HCT116 (cell line): ENCODE data around the gene VIPR2. TPM values are rescaled to one million over a fixed set of nuclear protein-coding genes. Genes with fewer than 3 reads are reported as not detected.

Experiments
- ATAC-seq: fragments of 200-7000 bp; cut with Tn5 transposase; 2 replicates; pipeline ENCODE4 v1.9.1; 2020; ENCODE audit warnings: mild to moderate bottlenecking, moderate library complexity
- BruUV-seq: library from RNA; stranded (reverse); fragments of 400-500 nt; replicated peaks from 2 replicates; lab custom pipeline; 2021; lab: Mats Ljungman, UMichigan
- CTCF ChIA-PET: fragments of 300-600 bp; sonication (Branson Sonifier 250); formaldehyde crosslinking; loops from one replicate; lab custom pipeline; 2021; ENCODE audit warnings: antibody characterized with exemption; lab: Charles Lee
- POLR2A ChIA-PET: fragments of 300-600, 350-600 bp; sonication (Branson Sonifier 250); formaldehyde crosslinking; loops from one replicate; lab custom pipeline; 2021; ENCODE audit warnings: antibody characterized with exemption; lab: Charles Lee
- RAD21 ChIA-PET, 2 experiments: fragments of 300-600 bp; sonication (Branson Sonifier 250); formaldehyde crosslinking; loops; one replicate each; lab custom pipeline; 2023; ENCODE audit warnings: low total read pairs in 2 of 2; ENCODE audit not compliant: uncharacterized antibody in 2 of 2, unreplicated experiment in 2 of 2, low non-redundant PET in 1 of 2; lab: Charles Lee
- DNase-seq: peaks from one replicate; pipeline ENCODE4 v3.0.0-alpha.2; 2010; ENCODE audit warnings: low read depth, low spot score
- H2AFZ ChIP-seq: fragments of 200-600 bp; shearing (Covaris generic), sonication (generic); 2 replicates; pipeline ENCODE4 v1.6.1; 2017; ENCODE audit warnings: low read depth, mixed run types, mixed read lengths, antibody characterized with exemption, low read length; ENCODE audit not compliant: poor library complexity, severe bottlenecking
- H3K27ac ChIP-seq: 2 replicates; pipeline ENCODE4 v1.5.1; 2012; ENCODE audit warnings: low read depth, low read length
- H3K27me3 ChIP-seq: fragments of 200-600 bp; sonication (generic); 2 replicates; pipeline ENCODE4 v1.6.1; 2016; ENCODE audit warnings: mixed run types, low read length, mixed read lengths; ENCODE audit not compliant: insufficient read depth
- H3K36me3 ChIP-seq, 2 experiments: fragments of 200-500 bp in 1 of 2; fragments of 200-600 bp in 1 of 2; sonication (Bioruptor generic) in 1 of 2; sonication (generic) in 1 of 2; 2 replicates each; pipeline versions ENCODE4 v1.5.1 to v1.6.1; 2014 to 2016; ENCODE audit warnings: low read length in 2 of 2, inconsistent platforms in 1 of 2, mixed read lengths in 1 of 2, mixed run types in 1 of 2; ENCODE audit not compliant: insufficient read depth in 2 of 2, control insufficient read depth in 1 of 2
- H3K4me1 ChIP-seq, 2 experiments: fragments of 200-600 bp in 1 of 2; sonication (generic) in 1 of 2; 2 replicates each; pipeline versions ENCODE4 v1.5.1 to v1.6.1; 2012 to 2017; ENCODE audit warnings: low read length in 2 of 2, inconsistent platforms in 1 of 2, mild to moderate bottlenecking in 1 of 2, mixed read lengths in 1 of 2, mixed run types in 1 of 2, moderate library complexity in 1 of 2; ENCODE audit not compliant: insufficient read depth in 2 of 2, control insufficient read depth in 1 of 2
- H3K4me2 ChIP-seq: fragments of 200-600 bp; sonication (generic); 2 replicates; pipeline ENCODE4 v1.6.1; 2017; ENCODE audit warnings: mixed run types, low read length, mixed read lengths
- H3K4me3 ChIP-seq, 2 experiments: fragments of 200-600 bp in 1 of 2; sonication (generic) in 1 of 2; replicated peaks in 1 of 2; 2 replicates each; pipeline ENCODE4 v1.5.1; 2011 to 2016; ENCODE audit warnings: low read length in 2 of 2, control low read depth in 1 of 2, low read depth in 1 of 2, mild to moderate bottlenecking in 1 of 2, mixed read lengths in 1 of 2, mixed run types in 1 of 2
- H3K79me2 ChIP-seq: fragments of 200-600 bp; sonication (generic); 2 replicates; pipeline ENCODE4 v1.6.1; 2017; ENCODE audit warnings: mild to moderate bottlenecking, mixed run types, low read length, moderate library complexity, mixed read lengths; ENCODE audit not compliant: insufficient read depth
- H3K9ac ChIP-seq: fragments of 200-600 bp; sonication (generic); 2 replicates; pipeline ENCODE4 v1.6.1; 2016; ENCODE audit warnings: low read length, mixed read lengths
- H3K9me2 ChIP-seq: fragments of 200-600 bp; sonication (generic), shearing (Covaris generic); 2 replicates; pipeline ENCODE4 v1.6.1; 2017; ENCODE audit warnings: mixed run types, mild to moderate bottlenecking, moderate library complexity; ENCODE audit not compliant: insufficient read depth
- H3K9me3 ChIP-seq, 2 experiments: fragments of 200-500 bp in 1 of 2; fragments of 200-600 bp in 1 of 2; sonication (Bioruptor generic) in 1 of 2; sonication (generic) in 1 of 2; 2 replicates each; pipeline ENCODE4 v1.6.1; 2014 to 2017; ENCODE audit warnings: low read length in 2 of 2, mixed read lengths in 2 of 2, inconsistent platforms in 1 of 2, low read depth in 1 of 2, mild to moderate bottlenecking in 1 of 2, mixed run types in 1 of 2, moderate library complexity in 1 of 2; ENCODE audit not compliant: control insufficient read depth in 1 of 2, insufficient read depth in 1 of 2
- H4K20me1 ChIP-seq: fragments of 200-600 bp; sonication (generic), shearing (Covaris generic); 2 replicates; pipeline ENCODE4 v1.6.1; 2017; ENCODE audit warnings: mixed run types, mild to moderate bottlenecking, moderate library complexity; ENCODE audit not compliant: insufficient read depth
- CBX3 ChIP-seq: IDR thresholded peaks from 2 replicates; pipeline ENCODE4 v1.6.1; 2012; ENCODE audit warnings: low read depth
- EGR1 ChIP-seq: IDR thresholded peaks from 2 replicates; pipeline ENCODE4 v1.6.1; 2012; ENCODE audit warnings: low read depth
- EZH2 ChIP-seq: fragments of 200-600 bp; sonication (generic); IDR thresholded peaks from 2 replicates; pipeline ENCODE4 v1.6.1; 2017; ENCODE audit warnings: antibody characterized with exemption, mixed run types
- EZH2phosphoT487 ChIP-seq: fragments of 200-600 bp; IDR thresholded peaks from 2 replicates; pipeline ENCODE4 v1.6.1; 2018; ENCODE audit warnings: antibody characterized with exemption, borderline replicate concordance
- FOSL1 ChIP-seq: IDR thresholded peaks from 2 replicates; pipeline ENCODE4 v1.6.1; 2012; ENCODE audit warnings: low read depth
- POLR2A ChIP-seq: IDR thresholded peaks from 2 replicates; pipeline ENCODE4 v1.7.0; 2011; ENCODE audit warnings: borderline replicate concordance; ENCODE audit not compliant: insufficient read depth, insufficient read length; ENCODE audit errors: extremely low read depth
- SIN3A ChIP-seq: IDR thresholded peaks from 2 replicates; pipeline ENCODE4 v1.6.1; 2012; ENCODE audit warnings: low read depth
- ZFX ChIP-seq: fragments of 450-650 bp; IDR thresholded peaks from 2 replicates; pipeline ENCODE4 v1.6.1; 2017
- intact Hi-C: fragments of 100-400 bp; cut with micrococcal nuclease; formaldehyde crosslinking; loops from 2 replicates; pipeline ENCODE4 v1.10.0; 2022
- total RNA-seq: library from RNA; stranded (reverse); gene quantifications from one replicate; pipeline ENCODE4 v1.2.1, GENCODE V29; 2021; ENCODE audit not compliant: unreplicated experiment

VIPR2 gene
- total RNA-seq, 1 experiment from 2014 or later: 0.10 TPM

DNA sequence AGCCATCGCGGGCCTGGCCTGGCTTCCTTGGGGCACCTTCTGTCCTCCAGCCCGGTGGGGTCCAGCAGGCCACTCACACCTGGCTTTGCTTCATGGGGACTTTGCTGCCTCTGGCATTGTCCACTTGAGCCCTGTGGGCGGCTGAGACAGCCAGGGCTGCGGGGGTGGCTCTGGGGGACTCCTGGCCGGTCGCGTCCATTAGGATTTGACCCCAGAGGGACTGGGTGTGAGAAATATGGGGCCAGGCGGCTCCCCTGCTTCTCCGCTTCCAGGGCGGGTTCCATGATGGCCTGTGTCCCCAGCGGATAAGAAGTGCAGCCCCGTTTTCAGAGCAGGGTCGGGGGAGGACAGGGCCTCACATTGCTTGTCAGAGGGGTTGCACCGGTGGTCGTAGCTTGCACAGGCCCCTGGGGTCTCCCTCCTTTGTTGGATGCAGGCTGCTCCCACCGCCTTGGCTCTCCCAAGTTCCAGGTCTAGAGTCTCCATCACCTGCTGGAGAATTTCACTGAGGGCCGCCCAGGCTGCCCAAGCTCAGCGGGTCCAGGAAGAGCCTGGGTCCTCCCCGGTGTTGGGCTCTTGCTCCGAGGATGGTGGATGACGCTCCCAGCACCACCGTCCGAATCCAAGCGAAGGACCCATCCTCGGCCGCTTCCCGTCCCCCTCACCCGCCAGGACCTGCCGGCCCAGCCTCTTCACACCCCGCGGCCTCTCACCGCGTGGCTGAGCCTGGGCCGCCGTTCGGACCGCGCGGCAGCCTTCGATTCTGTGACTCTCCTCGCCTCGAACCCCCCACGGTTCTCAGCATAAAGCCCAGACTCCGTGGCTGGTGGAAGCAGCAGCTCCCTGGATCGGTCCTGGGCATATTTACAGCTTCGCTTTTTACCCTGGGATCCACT is 148.2 kb downstream of the VIPR2 start (continued):
- TF ChIP-seq FOSL1 (no peak), EZH2phosphoT487 (no peak)

DNA sequence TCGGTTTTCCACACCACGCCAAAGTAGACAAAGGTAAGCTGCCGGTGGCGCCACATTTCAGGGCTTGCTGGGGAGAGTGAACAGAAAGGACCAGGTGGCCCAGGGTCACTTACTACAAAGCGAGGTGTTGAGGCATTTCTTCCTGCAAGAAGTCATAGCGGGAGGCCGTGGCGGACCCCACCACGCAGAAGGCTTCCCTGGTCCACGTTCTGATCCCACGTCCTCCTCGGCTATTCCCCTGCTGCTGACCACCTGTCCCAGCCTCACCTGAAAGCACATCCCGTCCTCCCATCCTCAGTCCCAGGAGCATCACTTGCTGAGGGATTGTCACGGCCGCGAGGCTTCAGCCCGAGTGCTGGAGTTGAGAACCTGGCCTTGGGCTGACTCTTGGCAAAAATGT is 149.2 kb downstream of the VIPR2 start:
- no TSS peak for BruUV-seq

GRCh38 chr7:158994687-158995086 is 150.0 kb downstream of the VIPR2 start:
- Histone ChIP-seq H2AFZ (no peak overlapping the region), H3K9me2 (no peaks in the 10 kb centered on the region), H3K36me3 (no peaks in the 10 kb centered on the region), H3K9ac (no peak overlapping the region), H3K9me3 (no peaks in the 10 kb centered on the region), H4K20me1 (no peaks in the 10 kb centered on the region), H3K4me3 (no peak overlapping the region), H3K27me3 (0 out of 2 replicates have a peak, but pooled peaks cover 4% of the 10 kb centered on the region), H3K4me2 (no peak overlapping the region), H3K4me1 (no peaks in the 10 kb centered on the region), H3K79me2 (no peaks in the 10 kb centered on the region), H3K27ac (no peak overlapping the region)
- no peak for TF ChIP-seq POLR2A
- TF ChIP-seq ZFX: no peak
- TF ChIP-seq EZH2phosphoT487: no peak
- no peak for TF ChIP-seq SIN3A
- DNase-seq: no peak
- POLR2A ChIA-PET: no interaction called here
- CTCF ChIA-PET: no interaction called here
- intact Hi-C loops: no loop called here
- no peak for ATAC-seq
- RAD21 ChIA-PET: no interaction called here
- no TSS peak for BruUV-seq

More for the DNA sequence above, 149.2 kb downstream of the VIPR2 start:
- ChIA-PET POLR2A (no interaction called here), CTCF (no interaction called here), RAD21 (no interaction called here)
- TF ChIP-seq EGR1 (no peak), CBX3 (no peak), POLR2A (no peak), EZH2 (no peak)
- Histone ChIP-seq H4K20me1 (no peaks in the 10 kb centered on the region), H3K36me3 (no peaks in the 10 kb centered on the region), H3K4me1 (no peaks in the 10 kb centered on the region), H3K27me3 (0 out of 2 replicates have a peak, but pooled peaks cover 4% of the 10 kb centered on the region), H3K27ac (no peak overlapping the region), H3K9ac (no peak overlapping the region), H3K9me3 (no peaks in the 10 kb centered on the region), H3K79me2 (no peaks in the 10 kb centered on the region), H3K9me2 (no peaks in the 10 kb centered on the region), H2AFZ (no peak overlapping the region), H3K4me3 (no peak overlapping the region), H3K4me2 (no peak overlapping the region)
- no peak for ATAC-seq
- no peak for DNase-seq
- intact Hi-C loops: no loop called here
